Measurements from ENCODE around the gene ZMIZ1. TPM values are rescaled to one million over a fixed set of nuclear protein-coding genes. Genes with fewer than 3 reads are reported as not detected.

Gene ZMIZ1
- total RNA-seq, 1 experiment from 2014 or later, result 47.2 TPM

DNA sequence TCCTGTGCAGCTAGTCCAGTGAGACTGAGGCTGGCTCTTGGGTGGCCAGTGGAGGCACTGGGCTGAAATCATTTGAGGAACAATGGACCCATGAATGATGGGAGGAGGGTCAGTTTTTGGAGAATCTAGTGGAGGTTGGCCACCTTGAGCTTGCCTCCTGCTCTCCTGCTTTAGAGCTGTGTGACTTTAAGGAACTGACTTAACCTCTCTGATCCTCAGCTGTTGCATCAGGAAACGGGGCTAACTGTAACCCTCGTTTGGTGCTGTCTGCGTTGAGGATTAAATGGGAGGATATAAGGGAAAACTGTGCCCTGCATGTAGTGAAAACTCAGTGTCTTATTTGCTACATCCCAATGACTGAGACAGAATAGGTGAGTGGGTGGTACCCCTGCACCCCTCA lies 163.1 kb downstream of the ZMIZ1 start:
- no peak for DNase-seq (ENCODE audit: low read depth)

- no peak for DNase-seq (ENCODE audit: low read depth)
These were observed 164.1 kb downstream of the ZMIZ1 start for GRCh38 chr10:79232864-79233263.

GRCh38 chr10:79234391-79235315 lies 165.9 kb downstream of the ZMIZ1 start:
- DNase-seq (ENCODE audit: low read depth), result no peak

- no peak for DNase-seq (ENCODE audit: low read depth)
These were observed 167.1 kb downstream of the ZMIZ1 start for GRCh38 chr10:79235765-79236432.

DNA sequence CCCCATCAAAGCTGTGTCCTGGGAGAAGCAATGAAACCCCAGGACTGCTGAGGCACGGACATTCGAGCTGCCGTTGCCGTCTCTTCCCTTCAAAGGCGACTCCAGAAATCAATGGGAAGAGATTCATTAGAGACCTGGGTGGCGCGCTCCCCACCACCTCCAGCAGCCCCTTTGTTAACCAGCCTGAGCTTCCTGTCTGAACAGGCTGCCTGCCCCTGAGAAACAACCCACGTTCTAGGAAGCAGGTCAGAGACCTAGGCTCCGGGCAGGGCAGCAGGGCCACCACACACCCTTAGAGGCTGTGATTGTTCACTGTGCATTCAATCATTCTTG lies 167.6 kb downstream of the ZMIZ1 start:
- no peak for DNase-seq (ENCODE audit: low read depth)

GRCh38 chr10:79237454-79238157 lies 168.8 kb downstream of the ZMIZ1 start:
- DNase-seq (ENCODE audit: low read depth), result peak; percentile 68

GRCh38 chr10:79238158-79238520 lies 169.4 kb downstream of the ZMIZ1 start:
- DNase-seq (ENCODE audit: low read depth), result peak; percentile 71

DNA sequence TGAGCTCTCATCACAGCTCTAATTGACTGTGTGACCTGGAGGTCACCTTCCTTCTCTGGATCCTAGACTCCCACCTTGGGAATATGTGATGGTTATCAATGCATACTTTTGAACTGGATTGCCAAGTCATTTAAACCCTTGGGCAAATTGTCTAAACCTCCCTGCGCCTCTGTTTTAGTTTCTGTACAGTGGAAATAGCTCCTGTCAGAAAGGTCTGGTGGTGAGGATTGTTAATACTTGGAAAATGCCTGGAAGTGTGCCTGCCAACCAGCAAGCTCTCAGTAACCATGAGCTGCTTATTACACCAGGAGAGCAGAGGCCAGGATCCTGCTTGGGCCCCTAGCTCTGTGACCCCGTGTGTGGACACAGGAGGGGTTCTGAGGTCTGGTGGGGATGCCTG lies 169.8 kb downstream of the ZMIZ1 start:
- DNase-seq (ENCODE audit: low read depth), result peak; percentile 74

DNA sequence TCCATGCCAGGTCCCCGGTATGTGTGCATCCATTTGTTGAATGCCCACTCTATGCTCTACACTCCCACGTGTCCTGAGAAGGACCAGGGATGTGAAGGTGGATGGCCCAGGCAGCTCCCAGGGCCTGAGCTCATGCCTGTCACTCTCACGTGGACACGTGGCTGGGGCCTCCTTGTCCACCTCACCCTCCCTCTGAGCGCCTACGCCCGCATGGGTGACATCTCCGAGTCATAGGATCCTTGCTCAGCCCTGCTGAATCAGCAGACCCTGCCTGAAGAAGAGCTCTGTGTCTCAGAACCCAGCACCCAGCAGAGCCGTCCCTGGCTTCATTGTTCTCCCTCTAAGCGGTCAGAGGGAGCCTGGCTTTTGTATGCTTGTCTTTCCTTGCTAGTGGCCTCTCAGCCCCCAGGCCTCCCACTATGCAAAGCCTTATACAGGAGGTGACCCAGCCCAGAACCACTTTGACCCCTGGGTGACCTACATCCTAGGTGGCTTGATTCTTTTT lies 170.6 kb downstream of the ZMIZ1 start:
- DNase-seq (ENCODE audit: low read depth), result peak; percentile 88

GRCh38 chr10:79239924-79240581 lies 171.3 kb downstream of the ZMIZ1 start:
- peak; percentile 93 for DNase-seq (ENCODE audit: low read depth)

GRCh38 chr10:79241629-79241989 lies 172.8 kb downstream of the ZMIZ1 start:
- DNase-seq (ENCODE audit: low read depth), result no peak

DNA sequence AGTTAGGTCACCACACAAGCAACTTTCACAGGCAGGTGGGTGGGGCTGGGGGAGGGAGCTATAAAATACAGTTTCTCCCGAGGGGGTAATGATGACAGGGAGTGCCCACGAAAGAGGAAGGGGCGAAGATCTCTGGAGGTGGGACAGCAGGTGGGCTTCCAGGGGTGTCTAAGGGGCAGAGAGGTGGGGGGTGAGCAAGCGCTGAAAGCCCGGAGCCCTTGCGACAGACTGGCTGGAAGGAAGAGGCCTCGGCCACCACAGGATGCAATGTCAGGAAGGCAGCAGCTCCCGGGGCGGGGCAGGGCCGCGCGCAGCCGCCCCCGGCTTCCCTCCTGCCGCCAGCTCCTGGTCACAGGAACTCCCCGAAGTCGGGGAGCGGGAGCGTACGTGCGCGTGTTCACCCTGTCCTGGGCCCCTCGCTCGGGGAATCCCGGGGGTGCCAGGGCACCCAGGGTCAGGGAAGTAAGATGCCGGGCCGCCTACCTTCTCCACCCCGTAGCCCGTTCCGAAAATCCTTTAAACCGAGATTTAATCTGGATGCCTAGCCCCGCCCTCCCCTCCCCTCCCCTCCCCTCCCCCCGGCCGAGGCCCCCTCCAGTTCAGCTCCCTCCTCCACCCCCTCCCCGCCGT lies 173.3 kb downstream of the ZMIZ1 start:
- DNase-seq (ENCODE audit: low read depth), result no peak

DNA sequence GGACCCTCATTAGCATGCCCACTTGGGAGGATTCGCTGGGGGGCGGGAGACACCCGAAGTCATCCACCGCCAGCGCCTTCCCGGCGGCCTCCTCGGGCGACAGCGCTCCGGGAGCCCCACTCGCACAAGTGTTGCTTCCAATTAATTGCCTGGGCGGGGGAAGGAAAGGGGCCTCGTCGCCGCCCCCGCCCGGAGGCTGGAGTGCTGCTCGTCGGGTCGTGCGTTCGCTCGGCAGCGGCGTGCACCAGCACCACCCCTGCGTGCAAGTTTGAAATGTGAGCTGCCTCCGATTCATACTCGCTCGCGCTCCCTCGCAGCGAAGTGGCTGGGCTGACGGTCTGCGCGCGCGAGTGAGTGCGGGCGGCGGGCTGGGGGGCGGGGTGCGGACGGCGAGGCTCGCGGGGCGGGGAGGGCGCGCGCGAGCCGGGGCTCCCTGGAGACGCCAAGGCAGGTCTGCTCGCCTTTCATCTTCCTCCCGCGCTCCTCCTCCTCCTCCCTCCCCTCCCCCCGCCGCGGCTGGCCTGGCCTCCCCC lies 173.9 kb downstream of the ZMIZ1 start:
- DNase-seq (ENCODE audit: low read depth), result no peak

- DNase-seq (ENCODE audit: low read depth), result no peak
These were observed 174.7 kb downstream of the ZMIZ1 start for GRCh38 chr10:79243181-79244067.

DNA sequence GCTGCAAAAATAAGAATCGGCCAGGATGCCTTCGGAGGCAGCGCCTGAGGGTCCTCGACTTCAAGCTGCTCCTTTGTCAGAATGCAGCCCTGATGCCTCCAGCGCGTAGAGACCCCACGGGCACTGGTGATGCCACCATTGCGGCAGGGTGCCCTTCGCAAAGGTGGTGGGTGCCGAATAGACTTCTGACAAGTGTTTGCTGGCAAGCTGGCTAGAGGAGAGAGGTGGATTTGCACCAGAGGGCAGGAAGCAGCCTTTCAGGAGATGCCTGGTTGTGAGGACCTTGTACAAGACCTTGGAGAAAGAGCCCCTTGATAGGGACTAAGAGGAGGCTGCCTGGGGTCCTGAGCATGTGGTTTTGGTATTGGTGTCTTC lies 175.3 kb downstream of the ZMIZ1 start:
- no peak for DNase-seq (ENCODE audit: low read depth)

DNA sequence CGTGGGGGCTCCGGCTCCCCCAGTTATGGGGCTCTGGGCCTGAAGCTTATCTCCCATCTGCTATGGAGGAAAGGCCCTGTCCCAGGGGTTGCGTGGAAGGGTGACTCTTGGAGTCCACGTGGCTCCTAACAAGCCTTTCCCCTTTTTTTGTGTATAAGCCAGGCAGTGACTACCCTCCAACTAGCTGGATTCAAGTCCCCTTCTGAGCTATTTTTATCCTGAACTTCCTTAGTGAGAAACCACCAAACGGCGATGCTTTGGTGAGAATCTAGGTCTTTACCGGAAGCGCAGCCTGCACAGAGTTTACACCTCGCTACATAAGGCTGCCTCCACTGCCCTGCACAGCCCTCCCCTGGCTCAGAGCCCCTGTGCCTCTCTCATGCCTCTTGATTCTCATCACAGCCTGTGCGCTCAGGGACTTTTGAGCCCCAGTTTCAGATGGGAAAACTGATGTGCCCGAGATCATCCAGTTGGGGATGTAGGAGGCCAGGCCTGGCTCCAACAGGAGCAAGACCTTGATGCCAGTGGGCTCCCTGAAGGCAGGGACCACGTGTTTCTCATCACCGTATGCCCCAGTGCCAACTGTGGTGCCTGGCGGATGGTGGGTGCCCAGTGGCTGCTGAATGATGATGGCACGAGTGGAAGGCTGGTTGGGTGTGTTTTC lies 176.2 kb downstream of the ZMIZ1 start:
- no peak for DNase-seq (ENCODE audit: low read depth)

GRCh38 chr10:79245539-79246208 lies 176.9 kb downstream of the ZMIZ1 start:
- DNase-seq (ENCODE audit: low read depth), result peak; percentile 86

GRCh38 chr10:79246209-79246581 lies 177.4 kb downstream of the ZMIZ1 start:
- DNase-seq (ENCODE audit: low read depth), result peak; percentile 79

DNA sequence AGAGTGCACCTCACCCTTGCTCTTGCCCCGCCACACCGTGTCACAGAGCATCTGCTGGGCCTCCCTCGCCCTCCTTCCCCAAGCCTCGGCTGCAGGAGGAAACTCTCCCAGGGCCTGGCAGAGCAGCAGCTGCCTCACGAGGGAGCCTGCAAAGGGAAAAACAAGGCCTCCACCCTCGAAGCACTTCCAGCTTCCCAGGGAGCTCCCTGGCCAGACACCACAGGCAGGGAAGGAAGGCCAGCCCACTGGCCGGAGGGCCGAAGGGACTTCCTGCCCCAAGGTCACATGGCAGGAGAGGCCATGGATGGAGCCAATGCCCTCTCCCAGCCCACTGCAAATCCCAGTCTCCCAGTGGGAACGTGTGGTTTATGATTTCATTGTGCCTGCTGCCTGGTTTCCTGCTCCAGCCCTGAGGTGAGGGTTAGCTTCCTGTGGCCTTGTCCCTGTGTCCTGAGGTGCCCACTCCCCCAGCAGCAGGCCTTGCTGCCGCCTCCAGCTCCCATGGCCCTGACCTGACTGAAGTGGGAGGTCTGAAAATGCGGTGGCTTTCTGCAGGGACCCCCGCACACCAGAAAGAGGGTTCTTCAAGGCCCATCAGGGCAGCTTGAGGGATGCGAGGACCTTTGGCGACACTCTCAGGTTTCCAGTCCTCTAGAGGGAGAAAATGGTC lies 178.0 kb downstream of the ZMIZ1 start:
- DNase-seq (ENCODE audit: low read depth), result peak; percentile 71
